SK-N-MC (cell line): ENCODE results near the gene RGS7.
"Not testable (repeated sequence)": the region's sequence is repeated elsewhere in the genome, so short reads cannot be mapped to it uniquely, and the experiment has no call there.

Experiments used
- EZH2 ChIP-seq: fragments of 200-600 bp; sonication (generic); IDR thresholded peaks from one replicate; pipeline ENCODE4 v1.6.1; 2017; ENCODE audit warnings: antibody characterized with exemption
- POLR2AphosphoS5 ChIP-seq: IDR thresholded peaks from 2 replicates; pipeline ENCODE4 v1.6.1; 2012; ENCODE audit warnings: mild to moderate bottlenecking, low read depth, low read length, borderline replicate concordance

GRCh38 chr1:241165256-241165655 lies 191.7 kb downstream of the RGS7 start:
- TF ChIP-seq POLR2AphosphoS5, EZH2: not testable (repeated sequence)
